ENCODE measurements around the gene ARHGEF9. TPM values are rescaled to one million over a fixed set of nuclear protein-coding genes. Genes with fewer than 3 reads are reported as not detected.

ARHGEF9 gene
- total RNA-seq, 2 experiments from 2014 or later = 16.5 to 19.4 TPM

DNA sequence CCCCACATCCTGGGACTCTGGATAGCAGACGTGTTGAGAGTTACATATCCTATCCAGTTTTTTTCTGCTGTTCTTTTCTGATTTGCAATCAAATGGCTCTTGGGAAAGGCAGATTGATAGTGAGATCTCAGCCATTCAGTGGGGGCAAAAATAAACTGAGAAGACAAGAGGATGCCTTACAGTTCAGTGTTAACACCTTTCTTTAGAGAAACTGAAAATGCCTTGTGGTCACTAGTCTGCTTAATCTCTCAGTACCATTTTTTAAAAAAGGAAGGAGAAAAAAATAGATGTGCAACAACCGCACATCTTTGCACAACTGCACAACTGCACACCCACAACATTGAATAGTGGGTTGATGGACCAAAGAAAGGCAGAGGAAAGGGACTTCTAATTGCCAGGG lies 109.3 kb downstream of the ARHGEF9 start:
- Mint-ChIP-seq H3K27me3 (no peaks in the 10 kb centered on the region), H3K4me1 (ENCODE audit: low read depth) (no peaks in the 10 kb centered on the region), H3K9me3 (no peaks in the 10 kb centered on the region), H3K27ac (no peak overlapping the region), H3K4me3 (no peak overlapping the region), H3K36me3 (ENCODE audit: low read depth) (peaks cover 11% of the 10 kb centered on the region)
- CTCF ChIA-PET = interaction anchor here (2.9 kb wide), 1 partner anchor 11 kb away, joined by 13 read pairs; no protein-coding TSS in a partner anchor
- POLR2A ChIA-PET = no interaction called here
- no peak for DNase-seq
- TF ChIP-seq, protein P1, sequence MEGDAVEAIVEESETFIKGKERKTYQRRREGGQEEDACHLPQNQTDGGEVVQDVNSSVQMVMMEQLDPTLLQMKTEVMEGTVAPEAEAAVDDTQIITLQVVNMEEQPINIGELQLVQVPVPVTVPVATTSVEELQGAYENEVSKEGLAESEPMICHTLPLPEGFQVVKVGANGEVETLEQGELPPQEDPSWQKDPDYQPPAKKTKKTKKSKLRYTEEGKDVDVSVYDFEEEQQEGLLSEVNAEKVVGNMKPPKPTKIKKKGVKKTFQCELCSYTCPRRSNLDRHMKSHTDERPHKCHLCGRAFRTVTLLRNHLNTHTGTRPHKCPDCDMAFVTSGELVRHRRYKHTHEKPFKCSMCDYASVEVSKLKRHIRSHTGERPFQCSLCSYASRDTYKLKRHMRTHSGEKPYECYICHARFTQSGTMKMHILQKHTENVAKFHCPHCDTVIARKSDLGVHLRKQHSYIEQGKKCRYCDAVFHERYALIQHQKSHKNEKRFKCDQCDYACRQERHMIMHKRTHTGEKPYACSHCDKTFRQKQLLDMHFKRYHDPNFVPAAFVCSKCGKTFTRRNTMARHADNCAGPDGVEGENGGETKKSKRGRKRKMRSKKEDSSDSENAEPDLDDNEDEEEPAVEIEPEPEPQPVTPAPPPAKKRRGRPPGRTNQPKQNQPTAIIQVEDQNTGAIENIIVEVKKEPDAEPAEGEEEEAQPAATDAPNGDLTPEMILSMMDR (IDR thresholded peaks at IDR 0.05) = no peak
- intact Hi-C loops (cut with micrococcal nuclease) = no loop called here
- ATAC-seq = no peak

DNA sequence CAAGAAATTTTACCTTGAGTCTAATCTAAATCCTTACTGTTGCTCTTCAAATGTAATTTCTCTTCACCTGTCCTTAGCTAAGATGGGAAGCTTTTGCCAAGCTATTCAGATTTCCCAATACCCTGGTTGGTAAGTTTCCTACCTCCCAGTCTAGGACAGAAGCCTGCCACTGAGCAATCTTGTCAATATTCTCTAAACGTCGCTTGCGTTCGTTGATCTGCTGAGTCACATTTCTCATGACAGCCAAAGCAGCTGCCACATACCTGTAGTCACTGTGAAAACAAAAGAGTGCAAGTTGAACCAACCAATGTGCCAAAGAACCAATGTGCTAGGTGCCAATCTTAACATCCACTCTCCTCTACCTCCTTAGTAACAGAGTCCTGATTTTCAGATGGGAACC lies 111.1 kb downstream of the ARHGEF9 start:
- Mint-ChIP-seq H3K9me3 (no peaks in the 10 kb centered on the region), H3K27ac (no peak overlapping the region), H3K4me1 (ENCODE audit: low read depth) (no peaks in the 10 kb centered on the region), H3K36me3 (ENCODE audit: low read depth) (peaks cover 13% of the 10 kb centered on the region), H3K27me3 (no peaks in the 10 kb centered on the region), H3K4me3 (no peak overlapping the region)
- ATAC-seq (no peak), DNase-seq (no peak)
- CTCF ChIA-PET = interaction anchor here (0.6 kb wide), 1 partner anchor 24 kb away, joined by 3 read pairs; no protein-coding TSS in a partner anchor
- POLR2A ChIA-PET = no interaction called here
- intact Hi-C loops (cut with micrococcal nuclease) = no loop called here
- TF ChIP-seq, protein P1 (IDR thresholded peaks at IDR 0.05) = no peak

DNA sequence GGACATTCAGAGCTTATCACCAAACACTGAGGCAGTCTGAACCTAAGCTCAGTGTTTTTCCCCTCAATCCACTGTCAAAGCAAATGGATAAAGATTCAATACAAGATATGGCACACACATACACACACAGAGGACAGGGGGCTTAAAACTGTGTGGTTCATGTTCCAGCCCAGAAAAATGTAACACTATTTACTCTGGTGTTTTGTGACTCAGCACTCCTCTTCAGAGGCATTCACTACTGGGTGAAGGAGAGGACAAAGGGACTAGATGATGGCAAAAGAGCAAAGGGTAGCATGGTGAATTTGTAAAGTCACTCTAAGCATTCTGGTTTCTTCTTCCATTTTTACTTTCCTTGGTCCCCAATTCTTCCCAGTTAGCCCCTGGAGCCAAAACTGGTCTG lies 120.3 kb downstream of the ARHGEF9 start:
- H3K4me3 Mint-ChIP-seq = no peak overlapping the region
- peaks cover 23% of the 10 kb centered on the region for H3K36me3 Mint-ChIP-seq (ENCODE audit: low read depth)
- CTCF ChIA-PET = no interaction called here
- no peaks in the 10 kb centered on the region for H3K9me3 Mint-ChIP-seq
- no peak for DNase-seq
- intact Hi-C loops (cut with micrococcal nuclease) = no loop called here
- H3K27ac Mint-ChIP-seq = no peak overlapping the region
- H3K27me3 Mint-ChIP-seq = no peaks in the 10 kb centered on the region
- POLR2A ChIA-PET = no interaction called here
- H3K4me1 Mint-ChIP-seq (ENCODE audit: low read depth) = no peaks in the 10 kb centered on the region
- TF ChIP-seq, protein P1 (IDR thresholded peaks at IDR 0.05) = no peak
- no peak for ATAC-seq

DNA sequence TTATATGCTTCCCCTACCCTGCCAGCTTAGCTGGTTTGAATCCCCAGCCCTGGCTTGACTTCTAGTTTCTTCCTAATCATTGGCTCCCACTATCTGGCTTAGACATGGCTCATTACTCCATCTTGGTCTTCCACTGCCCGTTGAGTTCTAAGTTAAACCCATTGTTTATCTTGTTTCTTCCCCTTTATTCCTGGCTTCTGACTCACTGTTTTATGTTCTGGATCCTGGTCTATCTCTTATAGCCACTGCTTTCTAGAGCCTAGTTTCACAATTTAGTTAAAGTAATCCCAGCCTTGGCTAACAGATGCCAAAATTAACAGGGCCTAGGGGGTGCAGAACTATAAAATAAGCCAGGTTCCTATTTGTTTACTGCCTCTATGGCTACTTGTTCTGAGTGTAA lies 120.9 kb downstream of the ARHGEF9 start:
- no peaks in the 10 kb centered on the region for H3K27me3 Mint-ChIP-seq
- no peak for DNase-seq
- CTCF ChIA-PET = no interaction called here

DNA sequence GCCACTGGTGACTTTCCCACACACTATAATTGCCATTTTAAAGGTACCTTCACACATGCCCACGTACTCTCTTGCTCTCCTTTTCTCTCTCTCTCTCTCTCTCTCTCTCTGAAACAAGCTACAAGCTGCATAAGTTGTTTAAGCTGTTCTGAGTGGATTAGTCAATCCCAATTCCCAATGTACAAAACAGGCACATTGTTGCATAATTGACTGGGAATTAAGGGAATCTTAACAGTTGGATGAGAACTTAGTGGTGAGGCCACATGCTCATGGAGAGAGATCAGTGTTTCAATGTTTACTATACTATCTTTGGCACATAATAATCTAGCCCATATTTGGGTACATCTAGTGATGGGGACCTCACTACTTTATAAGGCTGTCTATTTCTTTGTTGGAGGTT lies 123.3 kb downstream of the ARHGEF9 start:
- Mint-ChIP-seq H3K4me3 (no peak overlapping the region), H3K4me1 (ENCODE audit: low read depth) (no peaks in the 10 kb centered on the region), H3K27ac (no peak overlapping the region), H3K36me3 (ENCODE audit: low read depth) (peaks cover 23% of the 10 kb centered on the region), H3K9me3 (no peaks in the 10 kb centered on the region), H3K27me3 (no peaks in the 10 kb centered on the region)
- POLR2A ChIA-PET = no interaction called here
- TF ChIP-seq, protein P1 (IDR thresholded peaks at IDR 0.05) = no peak
- CTCF ChIA-PET = interaction anchor here (1.1 kb wide), 1 partner anchor 100 kb away, joined by 3 read pairs; no protein-coding TSS in a partner anchor
- no peak for ATAC-seq
- intact Hi-C loops (cut with micrococcal nuclease) = no loop called here
- no peak for DNase-seq

More for the DNA sequence above, 120.9 kb downstream of the ARHGEF9 start:
- TF ChIP-seq, protein P1 (IDR thresholded peaks at IDR 0.05) = no peak
- POLR2A ChIA-PET = no interaction called here
- H3K4me3 Mint-ChIP-seq = no peak overlapping the region
- H3K4me1 Mint-ChIP-seq (ENCODE audit: low read depth) = no peaks in the 10 kb centered on the region
- H3K36me3 Mint-ChIP-seq (ENCODE audit: low read depth) = peaks cover 18% of the 10 kb centered on the region
- no peaks in the 10 kb centered on the region for H3K9me3 Mint-ChIP-seq
- H3K27ac Mint-ChIP-seq = no peak overlapping the region
- no peak for ATAC-seq
- intact Hi-C loops (cut with micrococcal nuclease) = no loop called here

Data from activated CD8-positive, alpha-beta T cell treated with anti-CD3 and anti-CD28 coated beads for 36 hours (primary cell).